ENCODE data around the gene CRELD2.

- TF ChIP-seq CTCF (IDR thresholded peaks at IDR 0.05) (no peak), POLR2AphosphoS5 (IDR thresholded peaks at IDR 0.05) (no peak), EP300 (IDR thresholded peaks at IDR 0.05) (no peak), POLR2A (IDR thresholded peaks at IDR 0.05; ENCODE audit: low read depth) (no peak)
Observed at GRCh38 chr22:49904040-49904369, 14.4 kb upstream of the CRELD2 start.
